GM04504 (cell line): ENCODE data around the gene APAF1.
"Not testable (repeated sequence)": the region's sequence is repeated elsewhere in the genome, so short reads cannot be mapped to it uniquely, and the experiment has no call there.

Experiments used
- DNase-seq: peaks from one replicate; pipeline ENCODE4 v3.0.0-alpha.2; 2012; ENCODE audit warnings: low read depth

Gene APAF1

DNA sequence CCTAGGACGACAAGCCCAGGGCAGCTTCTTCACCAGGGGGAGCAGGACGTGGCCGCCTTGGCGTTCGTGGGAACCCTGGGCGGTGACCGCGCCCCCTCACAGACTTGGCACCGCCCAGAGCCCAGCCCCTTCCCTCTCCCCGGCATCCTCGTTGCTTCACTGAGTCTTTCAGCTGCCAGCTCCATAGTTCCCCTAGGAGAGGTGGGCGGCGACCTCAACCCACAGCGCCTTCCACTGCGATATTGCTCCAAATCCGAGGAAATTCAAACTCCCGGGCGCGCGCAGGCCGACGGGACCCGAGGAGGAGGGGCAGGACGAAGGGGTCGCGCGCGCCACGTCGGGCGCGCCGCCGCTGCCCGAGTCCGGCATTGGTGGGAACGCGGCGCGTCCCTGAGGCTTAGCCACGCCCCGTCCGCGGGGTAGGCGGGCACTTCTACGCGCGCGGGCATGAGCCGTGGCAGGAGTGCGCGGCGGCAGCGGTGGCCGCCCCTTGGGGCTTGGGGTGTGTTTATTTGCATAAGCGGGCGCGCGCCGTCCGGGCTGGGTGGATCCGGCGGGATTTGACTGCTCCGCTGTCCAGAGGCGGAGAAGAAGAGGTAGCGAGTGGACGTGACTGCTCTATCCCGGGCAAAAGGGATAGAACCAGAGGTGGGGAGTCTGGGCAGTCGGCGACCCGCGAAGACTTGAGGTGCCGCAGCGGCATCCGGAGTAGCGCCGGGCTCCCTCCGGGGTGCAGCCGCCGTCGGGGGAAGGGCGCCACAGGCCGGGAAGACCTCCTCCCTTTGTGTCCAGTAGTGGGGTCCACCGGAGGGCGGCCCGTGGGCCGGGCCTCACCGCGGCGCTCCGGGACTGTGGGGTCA lies at the start of gene APAF1, which contains the start of gene IKBIP:
TSS of gene APAF1 (plus strand) at position 579 of the 860 bp plus-strand sequence. CDS start 3,070 bp downstream, outside the sequence.
TSS of gene IKBIP (minus strand) at position 77 of the 860 bp plus-strand sequence. CDS start 87 bp downstream, outside the sequence.
- peak; percentile 94 for DNase-seq

- DNase-seq = not testable (repeated sequence)
These were observed 47.8 kb upstream of the APAF1 start for GRCh38 chr12:98597313-98597712.

DNA sequence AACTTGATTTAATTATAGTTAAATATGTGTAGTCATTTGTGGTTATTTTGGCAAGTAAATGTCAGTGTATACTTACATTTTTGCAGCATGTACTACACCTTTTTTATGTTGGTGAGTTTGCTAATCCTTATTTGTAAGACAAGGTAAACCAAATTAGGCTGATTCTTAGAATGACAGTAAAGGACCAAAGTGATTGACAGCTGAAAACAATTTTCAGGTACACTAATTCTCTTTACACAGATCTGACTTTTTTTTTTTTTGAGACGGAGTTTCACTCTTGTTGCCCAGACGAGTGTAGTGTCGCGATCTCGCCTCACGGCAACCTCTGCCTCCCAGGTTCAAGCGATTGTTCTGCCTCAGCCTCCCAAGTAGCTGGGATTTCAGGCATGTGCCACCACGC lies 43.2 kb upstream of the APAF1 start:
- no peak for DNase-seq

DNA sequence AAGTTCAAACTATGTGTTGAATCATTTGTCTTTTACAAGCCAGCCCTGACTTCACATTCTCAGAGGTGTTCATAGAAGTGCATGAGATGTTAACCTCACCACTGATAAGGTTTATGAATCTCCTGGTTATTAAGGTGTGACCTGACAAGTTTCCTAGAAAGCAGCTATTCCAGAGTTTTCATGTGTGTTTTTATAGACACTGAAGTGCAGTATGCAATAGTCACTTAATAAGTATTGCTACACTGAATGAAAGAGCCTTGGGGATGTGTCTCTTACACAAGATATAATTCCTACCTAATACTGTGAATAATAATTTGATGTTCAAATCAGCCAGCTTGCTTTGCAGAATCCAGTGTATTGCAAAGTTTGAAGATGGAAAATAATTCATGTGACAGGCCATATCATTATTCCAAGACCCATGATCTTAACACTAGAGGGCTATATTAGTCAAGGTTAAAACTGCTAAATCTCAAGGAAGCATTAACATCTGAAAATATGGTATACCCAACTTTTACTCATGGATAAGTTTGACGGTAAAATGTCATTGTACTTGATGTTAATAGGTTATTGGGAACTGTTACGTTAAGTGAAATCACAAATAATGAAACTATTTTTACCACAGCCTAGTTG lies 38.6 kb upstream of the APAF1 start:
- no peak for DNase-seq

- DNase-seq = no peak
These were observed 34.5 kb upstream of the APAF1 start for GRCh38 chr12:98610596-98610995.

GRCh38 chr12:98612696-98613334 lies 32.3 kb upstream of the APAF1 start:
- no peak for DNase-seq

DNA sequence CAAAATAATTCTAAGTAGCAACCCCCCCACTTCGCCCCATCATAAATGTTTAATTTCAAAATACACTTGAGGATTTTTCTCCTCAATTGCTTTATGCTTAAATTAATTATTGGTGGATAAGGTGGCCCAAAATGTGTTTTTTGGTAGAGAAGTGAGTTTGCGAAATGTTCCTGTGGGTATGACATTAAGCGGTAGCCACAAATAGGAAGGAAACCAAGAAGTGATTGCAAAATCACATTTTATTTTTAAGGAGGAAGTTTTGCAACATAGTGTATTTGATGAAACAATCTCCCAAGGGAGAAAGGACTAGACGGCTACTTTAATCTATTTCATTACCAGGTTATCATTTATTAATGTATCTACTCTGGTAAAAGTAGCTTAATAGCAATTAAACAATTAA lies 26.1 kb upstream of the APAF1 start:
- DNase-seq = peak; percentile 41

DNA sequence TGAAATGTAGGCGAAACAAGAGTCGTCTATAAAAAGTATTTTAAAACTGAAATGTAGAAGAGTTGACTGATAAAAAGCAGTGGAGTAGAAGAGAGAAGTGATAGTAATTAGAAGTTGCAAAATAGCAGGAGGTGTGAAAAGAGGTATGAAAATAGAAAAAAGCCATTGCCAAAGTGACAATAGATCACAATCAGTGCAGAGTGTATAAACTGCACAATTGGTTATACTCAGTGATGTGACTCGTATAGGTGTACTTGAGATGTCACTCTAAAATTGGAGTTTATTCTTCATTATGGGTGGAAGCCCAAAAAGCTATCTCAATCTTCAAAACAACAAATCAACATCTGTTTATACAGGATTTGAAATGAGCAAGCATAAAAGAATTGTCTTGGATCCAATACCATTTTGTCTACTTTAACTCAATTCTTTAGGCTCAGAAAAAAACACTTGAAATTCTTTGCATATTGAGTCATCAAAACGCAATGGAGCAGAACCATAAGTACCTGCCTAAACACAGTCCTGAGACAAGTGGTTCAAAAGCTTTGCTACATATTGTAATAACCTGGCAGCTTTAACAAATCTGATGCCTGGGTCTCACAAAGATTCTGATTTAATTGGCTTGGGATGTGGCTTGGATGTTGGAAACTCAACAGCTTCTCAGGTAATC lies 9.3 kb upstream of the APAF1 start:
- DNase-seq = no peak

DNA sequence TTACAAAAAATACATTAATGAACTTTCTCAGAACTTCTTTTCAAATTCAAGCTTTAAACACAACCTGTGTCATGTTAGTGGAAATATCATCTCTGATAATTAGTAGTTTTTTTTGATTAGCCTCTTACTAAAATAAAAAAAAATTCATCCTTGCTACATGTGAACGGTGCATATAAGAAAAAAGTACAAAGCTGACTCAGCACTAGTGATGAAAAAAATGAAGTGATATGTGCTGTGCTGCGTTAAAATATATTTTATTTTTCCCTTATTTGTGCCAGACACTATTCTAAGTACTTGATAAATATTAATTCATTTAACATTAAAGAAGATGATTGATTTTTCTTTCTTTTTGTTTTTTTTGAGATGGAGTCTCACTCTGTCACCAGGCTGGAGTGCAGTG lies 8.0 kb upstream of the APAF1 start:
- DNase-seq = no peak

- DNase-seq = no peak
These were observed 7.1 kb upstream of the APAF1 start for GRCh38 chr12:98638009-98638408.

- no peak for DNase-seq
These were observed 5.6 kb upstream of the APAF1 start for GRCh38 chr12:98639491-98639890.

GRCh38 chr12:98642801-98643200 lies 2.3 kb upstream of the APAF1 start:
- not testable (repeated sequence) for DNase-seq

- DNase-seq = peak; percentile 24
These were observed 718 bp upstream of the APAF1 start for GRCh38 chr12:98644433-98644711.

- DNase-seq = no peak
These were observed 530 bp downstream of the APAF1 start for GRCh38 chr12:98645572-98646067.

DNA sequence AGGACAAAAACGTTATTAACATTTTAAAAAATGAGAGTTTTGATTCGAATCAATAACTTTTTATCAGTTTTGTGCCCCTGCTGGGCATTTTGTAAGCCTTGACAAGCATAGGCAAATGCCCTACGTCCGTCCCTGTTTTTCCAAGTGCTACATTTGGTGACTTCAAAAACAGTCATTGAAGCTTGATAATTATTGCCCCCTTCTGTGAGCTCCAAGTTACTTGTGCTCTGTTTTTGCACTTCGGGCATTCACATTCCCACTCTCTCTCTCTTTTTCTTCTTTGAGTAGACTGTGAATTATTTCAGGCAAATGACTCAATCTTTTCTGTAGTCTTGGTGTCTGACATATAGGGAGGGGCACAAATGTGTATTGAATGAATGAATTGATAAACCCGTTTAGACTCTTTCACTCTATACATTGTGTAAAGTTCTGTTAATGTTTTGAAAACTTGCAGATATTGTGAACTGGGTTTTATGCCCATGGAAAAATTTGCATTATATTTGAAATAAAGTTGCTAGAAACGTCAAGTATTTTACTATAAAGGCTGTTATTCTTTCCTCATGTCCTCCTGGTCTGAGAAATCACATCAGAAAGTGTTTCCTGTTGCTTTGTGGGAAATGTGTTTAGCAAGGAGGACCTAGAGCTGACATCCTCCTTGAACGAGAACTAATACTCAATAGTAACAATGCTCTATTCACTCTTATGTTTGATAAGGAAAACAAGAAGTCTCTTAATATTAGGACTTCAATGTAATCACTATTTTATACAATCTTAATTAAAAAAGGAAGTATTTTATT lies 1.4 kb downstream of the APAF1 start:
- no peak for DNase-seq

- no peak for DNase-seq
These were observed 6.2 kb downstream of the APAF1 start for GRCh38 chr12:98651328-98651727.

DNA sequence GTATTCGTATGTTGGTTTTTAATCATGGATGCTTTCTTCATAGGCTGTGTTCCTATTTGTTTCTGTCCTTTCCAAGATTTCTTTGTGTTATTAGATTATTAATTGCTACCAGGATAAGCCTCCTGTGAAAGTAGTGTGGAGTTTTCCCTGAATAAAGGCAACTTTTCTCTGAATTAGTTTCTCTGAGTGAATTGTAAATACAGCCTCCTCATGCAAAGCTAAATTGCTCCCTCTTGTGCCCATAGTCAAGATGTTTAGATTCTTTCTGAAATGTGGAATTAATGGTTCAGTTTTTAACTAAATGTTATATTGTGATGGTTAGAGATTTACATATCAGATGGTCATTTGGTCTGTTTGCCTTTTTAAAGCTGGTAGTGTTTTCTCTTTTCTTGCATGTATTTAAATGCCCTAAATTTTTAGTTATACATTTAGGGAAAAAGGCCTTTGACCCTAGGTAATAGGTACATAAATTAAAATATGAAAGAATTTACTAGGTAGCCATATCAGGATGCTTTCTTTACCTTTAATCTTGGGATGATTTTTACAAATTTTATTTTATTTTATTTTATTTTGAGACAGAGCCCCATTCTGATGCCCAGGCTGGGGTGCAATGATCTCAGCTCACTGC lies 8.9 kb downstream of the APAF1 start:
- DNase-seq = no peak

GRCh38 chr12:98656289-98657101 lies 11.4 kb downstream of the APAF1 start:
- DNase-seq = no peak

- DNase-seq = no peak
These were observed 15.4 kb downstream of the APAF1 start for GRCh38 chr12:98660521-98660920.

DNA sequence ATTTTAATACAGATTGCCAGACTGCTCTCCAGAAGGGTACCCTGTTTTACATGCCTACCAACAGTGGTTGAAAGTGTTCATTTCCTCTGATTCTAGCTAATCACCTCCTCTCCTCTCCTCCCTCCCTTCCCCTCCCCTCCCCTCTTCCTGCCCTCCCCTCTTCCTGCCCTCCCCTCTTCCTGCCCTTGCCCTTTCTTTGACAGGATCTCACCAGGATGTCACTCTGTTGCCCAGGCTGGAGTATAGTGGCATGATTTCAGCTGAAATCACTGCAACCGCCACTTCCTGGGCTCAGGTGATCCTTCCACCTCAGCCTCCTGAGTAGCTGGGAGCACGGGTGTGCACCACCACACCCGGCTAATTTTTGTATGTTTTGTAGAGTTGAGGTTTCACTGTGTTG lies 24.7 kb downstream of the APAF1 start:
- no peak for DNase-seq
